ENCODE results near the gene PRR16.

DNA sequence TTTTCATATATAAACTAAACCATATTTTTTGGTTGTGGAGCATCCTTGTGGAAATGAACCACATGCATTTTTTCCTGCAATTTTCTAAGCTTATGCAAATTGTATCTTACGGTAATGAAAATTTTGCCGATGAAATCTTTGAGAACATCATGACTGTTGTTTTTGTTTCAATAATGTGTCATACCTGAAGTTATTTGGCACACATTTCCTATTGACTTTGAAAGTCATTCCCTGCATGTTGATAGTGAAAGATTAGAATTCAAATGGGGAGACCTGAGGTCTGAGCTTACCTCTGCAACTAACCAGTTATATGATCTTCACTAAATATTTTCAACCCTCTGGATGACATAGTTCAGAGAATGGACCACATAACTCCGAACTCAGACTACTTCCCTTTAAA, 88.5 kb downstream of the PRR16 start:
- TF ChIP-seq, protein P1, sequence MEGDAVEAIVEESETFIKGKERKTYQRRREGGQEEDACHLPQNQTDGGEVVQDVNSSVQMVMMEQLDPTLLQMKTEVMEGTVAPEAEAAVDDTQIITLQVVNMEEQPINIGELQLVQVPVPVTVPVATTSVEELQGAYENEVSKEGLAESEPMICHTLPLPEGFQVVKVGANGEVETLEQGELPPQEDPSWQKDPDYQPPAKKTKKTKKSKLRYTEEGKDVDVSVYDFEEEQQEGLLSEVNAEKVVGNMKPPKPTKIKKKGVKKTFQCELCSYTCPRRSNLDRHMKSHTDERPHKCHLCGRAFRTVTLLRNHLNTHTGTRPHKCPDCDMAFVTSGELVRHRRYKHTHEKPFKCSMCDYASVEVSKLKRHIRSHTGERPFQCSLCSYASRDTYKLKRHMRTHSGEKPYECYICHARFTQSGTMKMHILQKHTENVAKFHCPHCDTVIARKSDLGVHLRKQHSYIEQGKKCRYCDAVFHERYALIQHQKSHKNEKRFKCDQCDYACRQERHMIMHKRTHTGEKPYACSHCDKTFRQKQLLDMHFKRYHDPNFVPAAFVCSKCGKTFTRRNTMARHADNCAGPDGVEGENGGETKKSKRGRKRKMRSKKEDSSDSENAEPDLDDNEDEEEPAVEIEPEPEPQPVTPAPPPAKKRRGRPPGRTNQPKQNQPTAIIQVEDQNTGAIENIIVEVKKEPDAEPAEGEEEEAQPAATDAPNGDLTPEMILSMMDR (CRISPR knock-in tag; IDR thresholded peaks at IDR 0.05): no peak
- TF ChIP-seq ZBTB49 (CRISPR knock-in tag; IDR thresholded peaks at IDR 0.05; ENCODE audit: borderline replicate concordance) (no peak), HNRNPH1 (optimal IDR thresholded peaks at IDR 0.05; ENCODE audit: low read depth, low read length) (no peak), EP300 (IDR thresholded peaks at IDR 0.05; ENCODE audit: low read depth in 2 of 2, low read length in 2 of 2) (no peak), EP300 (CRISPR knock-in tag; IDR thresholded peaks at IDR 0.05; ENCODE audit: borderline replicate concordance) (no peak), MXD3 (CRISPR knock-in tag; IDR thresholded peaks at IDR 0.05) (no peak)
- TF ChIP-seq, protein P2, sequence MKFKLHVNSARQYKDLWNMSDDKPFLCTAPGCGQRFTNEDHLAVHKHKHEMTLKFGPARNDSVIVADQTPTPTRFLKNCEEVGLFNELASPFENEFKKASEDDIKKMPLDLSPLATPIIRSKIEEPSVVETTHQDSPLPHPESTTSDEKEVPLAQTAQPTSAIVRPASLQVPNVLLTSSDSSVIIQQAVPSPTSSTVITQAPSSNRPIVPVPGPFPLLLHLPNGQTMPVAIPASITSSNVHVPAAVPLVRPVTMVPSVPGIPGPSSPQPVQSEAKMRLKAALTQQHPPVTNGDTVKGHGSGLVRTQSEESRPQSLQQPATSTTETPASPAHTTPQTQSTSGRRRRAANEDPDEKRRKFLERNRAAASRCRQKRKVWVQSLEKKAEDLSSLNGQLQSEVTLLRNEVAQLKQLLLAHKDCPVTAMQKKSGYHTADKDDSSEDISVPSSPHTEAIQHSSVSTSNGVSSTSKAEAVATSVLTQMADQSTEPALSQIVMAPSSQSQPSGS (CRISPR knock-in tag; IDR thresholded peaks at IDR 0.05): no peak
